ENCODE data around the gene RGS9.

DNA sequence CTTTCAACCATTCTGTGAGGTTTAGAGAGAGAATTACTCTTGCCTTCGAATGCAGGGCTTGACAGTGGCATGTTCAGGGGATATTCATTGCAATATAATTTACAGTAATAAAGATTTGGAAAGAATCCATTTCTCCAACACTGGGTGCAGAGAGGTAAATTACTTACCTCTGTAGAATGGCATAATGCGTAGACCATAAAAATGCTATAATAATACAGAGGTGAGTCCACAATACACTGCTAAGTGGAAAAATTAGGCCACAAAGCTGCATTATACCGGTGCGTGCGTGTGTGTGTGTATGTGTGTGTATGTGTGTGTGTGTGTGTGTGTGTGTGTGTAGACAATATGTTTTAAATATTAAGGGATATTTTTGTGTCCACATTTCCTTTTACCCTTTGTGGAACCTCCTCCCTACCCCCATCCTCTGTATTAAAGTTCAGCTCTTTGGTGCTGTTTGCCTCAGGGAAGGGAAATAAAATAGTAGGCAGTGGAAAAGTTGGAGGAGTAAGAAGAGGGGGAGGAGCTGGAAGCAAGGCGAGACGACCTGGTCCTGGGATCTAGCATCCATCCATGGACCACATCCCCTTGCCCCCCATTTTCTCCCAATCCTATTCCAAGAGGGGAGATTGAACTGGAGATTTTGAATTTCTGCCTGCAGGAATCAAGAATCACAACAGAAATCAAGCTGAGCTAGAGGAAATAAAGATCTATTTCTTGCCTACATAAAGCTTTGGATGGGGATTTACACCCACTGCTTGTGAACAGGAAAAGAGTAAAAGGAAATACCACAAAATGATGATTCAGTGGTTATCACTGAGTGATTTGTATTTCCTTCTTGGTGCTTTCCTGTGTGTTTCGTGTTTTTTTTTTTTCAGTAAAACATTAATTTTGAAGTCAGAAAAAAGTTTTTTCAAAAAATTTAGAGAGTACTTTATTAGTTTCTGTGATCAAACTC is 124.8 kb downstream of the RGS9 start:
- TF ChIP-seq, protein P1, sequence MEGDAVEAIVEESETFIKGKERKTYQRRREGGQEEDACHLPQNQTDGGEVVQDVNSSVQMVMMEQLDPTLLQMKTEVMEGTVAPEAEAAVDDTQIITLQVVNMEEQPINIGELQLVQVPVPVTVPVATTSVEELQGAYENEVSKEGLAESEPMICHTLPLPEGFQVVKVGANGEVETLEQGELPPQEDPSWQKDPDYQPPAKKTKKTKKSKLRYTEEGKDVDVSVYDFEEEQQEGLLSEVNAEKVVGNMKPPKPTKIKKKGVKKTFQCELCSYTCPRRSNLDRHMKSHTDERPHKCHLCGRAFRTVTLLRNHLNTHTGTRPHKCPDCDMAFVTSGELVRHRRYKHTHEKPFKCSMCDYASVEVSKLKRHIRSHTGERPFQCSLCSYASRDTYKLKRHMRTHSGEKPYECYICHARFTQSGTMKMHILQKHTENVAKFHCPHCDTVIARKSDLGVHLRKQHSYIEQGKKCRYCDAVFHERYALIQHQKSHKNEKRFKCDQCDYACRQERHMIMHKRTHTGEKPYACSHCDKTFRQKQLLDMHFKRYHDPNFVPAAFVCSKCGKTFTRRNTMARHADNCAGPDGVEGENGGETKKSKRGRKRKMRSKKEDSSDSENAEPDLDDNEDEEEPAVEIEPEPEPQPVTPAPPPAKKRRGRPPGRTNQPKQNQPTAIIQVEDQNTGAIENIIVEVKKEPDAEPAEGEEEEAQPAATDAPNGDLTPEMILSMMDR (IDR thresholded peaks at IDR 0.05) = no peak
- no peak for TF ChIP-seq POLR2A (IDR thresholded peaks at IDR 0.05)

All from body of pancreas (tissue), 4 donors.